ENCODE measurements around the gene ANTXRL.

The ANTXRL gene

GRCh38 chr10:46282842-46283574 is 3.8 kb upstream of the ANTXRL start:
- Histone ChIP-seq H2BK5ac (ENCODE audit: low read depth, low read length, poor library complexity) (no peak overlapping the region), H4K12ac (ENCODE audit: low read depth, low read length) (peak overlapping the region; percentile 23), H3K27ac (ENCODE audit: low read depth, low read length) (no peak overlapping the region), H3K18ac (ENCODE audit: low read length) (peak overlapping the region; percentile 85), H3K36me3 (ENCODE audit: control insufficient read depth in 1 of 2, insufficient read depth in 2 of 2, low read length in 2 of 2) (no peaks in the 10 kb centered on the region), H3K4me2 (ENCODE audit: low read length) (peak overlapping the region; percentile 78), H3K79me1 (ENCODE audit: low read length) (peaks cover 17% of the 10 kb centered on the region), H4K8ac (ENCODE audit: low read depth, low read length) (peak overlapping the region; percentile 74), H3K23ac (ENCODE audit: low read length) (no peak overlapping the region), H2BK12ac (ENCODE audit: low read length) (peak overlapping the region; percentile 44), H3K4me1 (ENCODE audit: control insufficient read depth in 1 of 2, insufficient read depth in 2 of 2, low read length in 2 of 2) (peaks cover 13 to 21% of the 10 kb centered on the region in 2 experiments), H3K14ac (ENCODE audit: low read length) (peak overlapping the region; percentile 46), H3K9me3 (ENCODE audit: insufficient read depth, low read depth, low read length) (no peaks in the 10 kb centered on the region), H3K9ac (ENCODE audit: low read length) (no peak overlapping the region), H3K4ac (ENCODE audit: low read depth, low read length) (peak overlapping the region; percentile 57), H4K91ac (ENCODE audit: low read depth, low read length) (peak overlapping the region; percentile 76), H3K79me2 (ENCODE audit: control insufficient read depth, insufficient read depth, low read length, poor library complexity) (peaks cover 4% of the 10 kb centered on the region), H3K4me3 (ENCODE audit: low read depth, low read length) (peak overlapping the region; percentile 62), H2AK5ac (ENCODE audit: low read length) (peak overlapping the region; percentile 81), H2AFZ (ENCODE audit: insufficient read depth, low read length, poor library complexity) (peak overlapping the region; percentile 48), H3K27me3 (ENCODE audit: insufficient read depth, low read length) (peaks cover 6% of the 10 kb centered on the region), H2BK120ac (ENCODE audit: insufficient read depth, low read length, poor library complexity) (peak overlapping the region; percentile 86)
- WGBS (ENCODE audit: extremely low coverage, insufficient coverage, insufficient read length), result no CpG with 5 or more reads among the region's 51 CpGs
- peak; percentile 84 to 85 for DNase-seq

DNA sequence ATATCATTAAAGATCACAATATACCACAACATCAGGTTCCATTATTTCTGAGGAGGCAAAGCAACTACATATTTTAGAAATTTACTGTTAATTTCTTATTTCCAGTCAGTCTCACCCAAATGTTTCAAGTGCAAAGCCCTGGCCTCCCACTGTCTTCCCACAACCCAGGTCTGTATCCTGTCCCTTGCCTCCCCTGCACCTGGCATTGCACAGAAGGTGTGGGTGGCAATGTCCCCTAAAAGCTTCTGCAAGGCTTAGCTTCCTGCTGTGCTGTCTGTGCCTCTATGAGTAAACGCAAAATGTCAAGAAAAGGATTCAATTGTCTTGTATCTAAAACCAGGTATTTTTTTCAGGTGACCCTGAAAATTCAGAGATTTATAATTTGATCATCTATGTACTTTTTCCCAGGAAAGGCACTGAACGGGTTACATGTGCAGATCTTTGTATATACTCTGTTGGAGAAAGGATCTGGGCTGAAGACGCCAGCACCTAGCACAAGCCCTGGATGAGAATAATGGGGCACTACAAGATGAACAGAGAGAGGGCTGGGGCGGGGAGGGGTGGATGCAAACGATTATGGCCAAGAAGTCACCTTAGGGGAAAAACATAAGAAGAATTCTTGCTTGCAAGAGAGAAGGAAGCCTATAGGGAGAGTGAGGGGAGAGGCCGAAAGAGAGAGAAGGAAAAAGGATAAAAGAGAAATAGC is 3.1 kb upstream of the ANTXRL start:
- Histone ChIP-seq H3K27me3 (ENCODE audit: insufficient read depth, low read length) (peaks cover 6% of the 10 kb centered on the region), H4K91ac (ENCODE audit: low read depth, low read length) (no peak overlapping the region), H3K23ac (ENCODE audit: low read length) (no peak overlapping the region), H3K9me3 (ENCODE audit: insufficient read depth, low read depth, low read length) (no peaks in the 10 kb centered on the region), H3K27ac (ENCODE audit: low read depth, low read length) (no peak overlapping the region), H2AFZ (ENCODE audit: insufficient read depth, low read length, poor library complexity) (no peak overlapping the region), H3K36me3 (ENCODE audit: control insufficient read depth in 1 of 2, insufficient read depth in 2 of 2, low read length in 2 of 2) (no peaks in the 10 kb centered on the region), H3K18ac (ENCODE audit: low read length) (no peak overlapping the region), H3K14ac (ENCODE audit: low read length) (no peak overlapping the region), H2BK120ac (ENCODE audit: insufficient read depth, low read length, poor library complexity) (no peak overlapping the region), H2BK5ac (ENCODE audit: low read depth, low read length, poor library complexity) (no peak overlapping the region), H3K4me3 (ENCODE audit: low read depth, low read length) (no peak overlapping the region), H3K4me1 (ENCODE audit: control insufficient read depth in 1 of 2, insufficient read depth in 2 of 2, low read length in 2 of 2) (peaks cover 20 to 27% of the 10 kb centered on the region in 2 experiments), H3K4ac (ENCODE audit: low read depth, low read length) (no peak overlapping the region), H2BK12ac (ENCODE audit: low read length) (no peak overlapping the region), H4K12ac (ENCODE audit: low read depth, low read length) (no peak overlapping the region), H3K79me1 (ENCODE audit: low read length) (peaks cover 17% of the 10 kb centered on the region), H3K79me2 (ENCODE audit: control insufficient read depth, insufficient read depth, low read length, poor library complexity) (peaks cover 4% of the 10 kb centered on the region), H4K8ac (ENCODE audit: low read depth, low read length) (no peak overlapping the region), H3K4me2 (ENCODE audit: low read length) (peak overlapping the region; percentile 76), H3K9ac (ENCODE audit: low read length) (peak overlapping the region; percentile 41), H2AK5ac (ENCODE audit: low read length) (no peak overlapping the region)
- WGBS (ENCODE audit: extremely low coverage, insufficient coverage, insufficient read length), result no CpG with 5 or more reads among the region's 6 CpGs
- DNase-seq, result no peak

DNA sequence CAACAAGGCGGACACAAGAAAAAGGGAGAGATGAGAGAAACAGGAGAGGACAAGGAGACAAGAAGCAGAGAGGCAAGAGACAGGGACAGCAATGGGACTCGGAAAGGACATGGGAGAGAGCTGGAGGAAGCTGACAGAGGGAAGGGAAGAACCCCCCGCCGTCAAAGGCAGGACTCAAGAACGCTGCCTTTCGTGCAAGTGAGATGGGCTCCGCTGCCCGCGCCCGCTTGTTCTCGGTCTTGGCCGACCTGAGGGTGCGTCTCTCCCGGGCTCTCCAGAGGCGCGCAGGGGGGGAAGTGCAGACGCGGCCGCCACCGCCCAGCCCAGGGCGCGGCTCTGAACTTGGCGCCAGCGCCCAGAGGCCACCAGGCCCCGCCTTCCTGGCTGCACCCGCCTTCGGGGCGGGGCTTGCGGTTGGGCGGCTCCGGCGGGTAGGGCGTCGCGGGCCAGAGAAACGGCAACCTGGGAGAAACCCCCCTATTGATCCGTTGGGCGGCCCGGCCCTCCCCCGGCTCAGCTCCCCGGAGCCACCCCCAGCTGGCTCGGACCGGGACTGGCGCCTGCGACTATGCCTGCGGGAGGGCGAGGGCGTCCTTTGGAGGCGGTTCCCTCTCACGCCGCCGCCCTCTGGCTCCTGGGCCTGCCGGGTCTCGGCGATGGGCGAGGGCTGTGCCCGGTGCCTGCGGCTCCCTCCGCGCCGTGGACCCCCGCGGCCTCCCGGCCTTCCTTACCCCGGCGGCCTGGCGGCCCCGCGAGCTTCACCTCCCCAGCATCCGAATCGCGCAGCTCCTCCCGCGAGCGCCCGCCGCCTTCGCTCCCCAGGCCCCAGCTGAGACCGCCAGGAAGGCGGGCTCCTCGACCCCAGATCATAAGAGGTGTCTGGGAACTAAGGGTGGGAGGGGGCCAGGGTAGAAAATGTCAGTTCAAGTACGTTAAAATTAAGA is 2.2 kb upstream of the ANTXRL start:
- Histone ChIP-seq H3K27ac (ENCODE audit: low read depth, low read length) (peak overlapping the region; percentile 41), H3K23ac (ENCODE audit: low read length) (no peak overlapping the region)

DNA sequence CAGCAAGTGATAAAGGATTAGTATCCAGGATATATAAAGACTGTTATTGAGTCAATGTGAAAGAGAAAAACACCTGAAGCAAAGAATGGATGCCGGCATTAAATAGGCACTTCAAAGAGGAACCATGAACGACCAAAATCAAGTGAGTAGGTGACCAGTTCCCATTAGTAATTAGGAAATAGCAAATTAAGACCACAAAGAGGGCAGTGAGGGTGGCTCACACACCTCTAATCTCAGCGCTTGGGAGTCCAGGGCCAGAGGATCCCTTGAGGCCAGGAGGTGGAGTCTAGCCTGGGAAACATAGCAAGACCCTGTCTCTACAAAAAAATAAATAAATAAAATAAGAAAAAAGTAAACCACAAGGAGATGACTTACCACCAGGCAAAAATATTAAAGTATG is 1.5 kb upstream of the ANTXRL start:
- Histone ChIP-seq H3K4me1 (ENCODE audit: control insufficient read depth in 1 of 2, insufficient read depth in 2 of 2, low read length in 2 of 2) (peaks cover 23 to 30% of the 10 kb centered on the region in 2 experiments), H3K36me3 (ENCODE audit: control insufficient read depth in 1 of 2, insufficient read depth in 2 of 2, low read length in 2 of 2) (no peaks in the 10 kb centered on the region), H2BK120ac (ENCODE audit: insufficient read depth, low read length, poor library complexity) (no peak overlapping the region), H3K14ac (ENCODE audit: low read length) (no peak overlapping the region), H3K9me3 (ENCODE audit: insufficient read depth, low read depth, low read length) (no peaks in the 10 kb centered on the region), H2AFZ (ENCODE audit: insufficient read depth, low read length, poor library complexity) (no peak overlapping the region), H3K18ac (ENCODE audit: low read length) (no peak overlapping the region), H4K8ac (ENCODE audit: low read depth, low read length) (no peak overlapping the region), H3K4me2 (ENCODE audit: low read length) (peak overlapping the region; percentile 76), H2BK12ac (ENCODE audit: low read length) (no peak overlapping the region), H2AK5ac (ENCODE audit: low read length) (no peak overlapping the region), H4K12ac (ENCODE audit: low read depth, low read length) (no peak overlapping the region), H3K4me3 (ENCODE audit: low read depth, low read length) (no peak overlapping the region), H2BK5ac (ENCODE audit: low read depth, low read length, poor library complexity) (no peak overlapping the region), H4K91ac (ENCODE audit: low read depth, low read length) (no peak overlapping the region), H3K9ac (ENCODE audit: low read length) (no peak overlapping the region), H3K27ac (ENCODE audit: low read depth, low read length) (no peak overlapping the region), H3K27me3 (ENCODE audit: insufficient read depth, low read length) (peaks cover 6% of the 10 kb centered on the region), H3K79me1 (ENCODE audit: low read length) (peaks cover 17% of the 10 kb centered on the region), H3K4ac (ENCODE audit: low read depth, low read length) (no peak overlapping the region), H3K79me2 (ENCODE audit: control insufficient read depth, insufficient read depth, low read length, poor library complexity) (peaks cover 4% of the 10 kb centered on the region), H3K23ac (ENCODE audit: low read length) (no peak overlapping the region)
- no peak for DNase-seq
- no CpG with 5 or more reads among the region's 3 CpGs for WGBS (ENCODE audit: extremely low coverage, insufficient coverage, insufficient read length)

More for the DNA sequence above, 2.2 kb upstream of the ANTXRL start:
- Histone ChIP-seq H2BK120ac (ENCODE audit: insufficient read depth, low read length, poor library complexity) (peak overlapping the region; percentile 67), H3K18ac (ENCODE audit: low read length) (peak overlapping the region; percentile 87), H3K4me3 (ENCODE audit: low read depth, low read length) (peak overlapping the region; percentile 73), H4K12ac (ENCODE audit: low read depth, low read length) (peak overlapping the region; percentile 71), H2BK5ac (ENCODE audit: low read depth, low read length, poor library complexity) (peak overlapping the region; percentile 32), H3K14ac (ENCODE audit: low read length) (peak overlapping the region; percentile 82), H3K4me2 (ENCODE audit: low read length) (peak overlapping the region; percentile 76), H2BK12ac (ENCODE audit: low read length) (peak overlapping the region; percentile 67), H3K4ac (ENCODE audit: low read depth, low read length) (peak overlapping the region; percentile 16), H2AFZ (ENCODE audit: insufficient read depth, low read length, poor library complexity) (peak overlapping the region; percentile 53), H3K4me1 (ENCODE audit: control insufficient read depth in 1 of 2, insufficient read depth in 2 of 2, low read length in 2 of 2) (peaks cover 23 to 30% of the 10 kb centered on the region in 2 experiments), H2AK5ac (ENCODE audit: low read length) (no peak overlapping the region), H3K79me2 (ENCODE audit: control insufficient read depth, insufficient read depth, low read length, poor library complexity) (peaks cover 4% of the 10 kb centered on the region), H4K8ac (ENCODE audit: low read depth, low read length) (peak overlapping the region; percentile 72), H3K36me3 (ENCODE audit: control insufficient read depth in 1 of 2, insufficient read depth in 2 of 2, low read length in 2 of 2) (no peaks in the 10 kb centered on the region), H3K27me3 (ENCODE audit: insufficient read depth, low read length) (peaks cover 6% of the 10 kb centered on the region), H3K9ac (ENCODE audit: low read length) (peak overlapping the region; percentile 32), H3K9me3 (ENCODE audit: insufficient read depth, low read depth, low read length) (no peaks in the 10 kb centered on the region), H3K79me1 (ENCODE audit: low read length) (peaks cover 17% of the 10 kb centered on the region), H4K91ac (ENCODE audit: low read depth, low read length) (peak overlapping the region; percentile 75)
- WGBS (ENCODE audit: extremely low coverage, insufficient coverage, insufficient read length), result no CpG with 5 or more reads among the region's 82 CpGs
- peak; percentile 82 to 86 for DNase-seq

Measured in trophoblast cell (in vitro differentiated cells and primary cell).